GM19099 (cell line): ENCODE results near the gene NRXN3.

Source experiments
- POLR2A ChIP-seq: IDR thresholded peaks from 3 replicates; pipeline ENCODE4 v1.6.1; 2011; ENCODE audit warnings: low read depth; ENCODE audit not compliant: insufficient read length; ENCODE audit errors: extremely low read depth

The NRXN3 gene

DNA sequence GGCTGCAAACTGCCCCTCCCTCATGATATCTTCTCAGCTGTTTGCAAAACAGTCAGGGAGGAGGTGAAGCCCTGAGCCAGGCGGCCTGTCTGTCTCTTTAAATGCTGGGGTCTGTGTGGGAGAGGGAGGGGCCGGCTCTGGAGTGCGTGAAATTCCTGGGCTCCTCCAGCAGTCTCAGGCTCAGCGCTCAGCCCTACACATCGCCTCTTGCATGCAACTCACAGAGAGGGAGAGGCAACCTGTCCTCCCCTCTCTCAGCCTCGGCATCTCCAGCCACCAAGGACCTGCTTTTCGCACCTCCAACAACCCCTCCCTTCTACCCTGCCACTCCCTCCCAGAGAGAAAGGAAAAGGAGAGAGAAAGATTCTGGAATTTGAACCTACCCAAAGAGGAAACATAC lies at the start of gene NRXN3:
Gene NRXN3, plus strand, starts transcription at position 171 of the 400 bp plus-strand sequence. CDS start 72,721 bp downstream, outside the sequence.
- TF ChIP-seq POLR2A = no peak

DNA sequence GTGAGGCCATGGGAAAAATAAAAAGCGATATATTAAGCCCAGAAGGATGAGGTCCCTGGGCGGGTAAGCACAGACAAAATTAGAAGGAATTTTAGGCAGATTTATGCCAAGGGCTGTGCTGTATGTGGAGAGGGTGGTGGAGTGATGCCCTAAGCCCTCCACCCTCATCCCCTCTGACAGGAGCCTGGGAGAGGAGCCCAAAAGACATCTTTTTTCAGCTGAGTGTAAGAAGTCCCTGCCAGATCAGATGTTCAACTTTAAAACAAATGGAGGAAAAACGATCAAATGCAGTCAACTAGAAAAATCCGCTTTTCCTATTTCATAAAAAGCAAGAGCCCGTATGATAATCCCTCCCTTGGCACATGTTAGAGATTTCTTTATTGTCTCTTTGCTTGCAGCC lies 47.7 kb upstream of the NRXN3 start:
- TF ChIP-seq POLR2A = no peak

DNA sequence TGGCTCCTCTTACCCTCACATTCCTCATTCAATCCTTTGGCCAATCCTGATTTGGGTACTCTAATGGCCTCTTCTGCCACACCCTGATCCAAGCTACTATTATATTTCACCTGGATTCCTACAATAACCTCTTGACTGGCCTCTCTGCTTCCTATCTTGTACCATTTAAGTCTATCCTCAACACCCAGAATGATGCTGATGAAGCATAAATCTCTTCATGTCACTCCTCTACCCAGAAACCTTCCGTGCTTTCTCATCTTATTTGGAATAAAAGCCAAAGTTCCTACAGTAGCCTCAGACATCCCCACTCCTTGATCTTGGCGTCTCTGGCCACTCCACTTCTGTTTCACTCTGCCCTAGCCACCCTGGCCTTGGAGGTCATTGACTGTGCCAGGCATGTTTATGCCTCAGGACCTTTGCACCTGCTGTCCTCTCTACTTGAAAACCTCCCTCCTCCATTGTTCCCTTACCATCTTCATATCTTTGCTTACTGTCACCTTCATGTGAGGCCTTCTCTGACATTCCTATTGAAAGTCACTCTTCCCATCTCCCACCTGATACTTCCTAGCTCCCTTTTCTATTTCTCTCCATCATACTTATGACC lies 46.4 kb upstream of the NRXN3 start:
- TF ChIP-seq POLR2A = no peak

DNA sequence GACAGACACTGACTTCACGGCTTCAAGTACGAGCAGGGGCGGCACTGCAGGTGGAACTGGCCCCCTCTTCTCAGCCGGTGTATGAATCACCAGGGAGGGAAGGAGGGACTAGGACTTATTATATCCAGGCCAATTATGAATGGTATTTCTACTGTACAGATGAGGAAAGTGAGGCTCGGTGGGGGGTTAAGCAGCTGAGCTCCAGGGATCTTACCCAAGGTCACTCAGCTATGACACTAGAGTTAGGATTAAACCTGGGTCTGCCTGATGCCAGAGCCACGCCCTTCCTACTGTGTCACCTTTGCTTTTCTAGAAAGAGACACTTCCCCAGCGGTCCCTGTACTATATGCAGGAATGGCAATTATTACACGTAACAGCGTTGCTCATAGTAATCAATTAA lies 42.2 kb upstream of the NRXN3 start:
- TF ChIP-seq POLR2A = no peak

DNA sequence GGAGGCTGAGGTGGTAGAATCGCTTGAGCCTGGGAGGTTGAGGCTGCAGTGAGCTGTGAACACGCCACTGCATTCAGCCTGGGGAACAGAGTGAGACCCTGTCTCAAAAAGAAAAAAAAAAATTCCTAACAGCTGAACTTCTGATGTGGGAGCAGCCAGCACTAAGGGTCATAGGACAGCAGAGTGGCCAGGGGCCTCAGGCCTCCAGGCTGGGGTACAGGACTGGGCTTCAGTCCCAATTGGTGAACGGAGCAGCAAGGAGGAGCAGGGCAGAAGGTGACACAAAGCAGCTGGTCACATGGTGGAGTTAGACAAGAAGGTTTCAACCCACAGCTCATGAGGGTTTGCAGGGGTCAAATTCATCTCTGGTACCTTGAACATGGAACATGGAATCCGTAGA lies 40.8 kb upstream of the NRXN3 start:
- no peak for TF ChIP-seq POLR2A

DNA sequence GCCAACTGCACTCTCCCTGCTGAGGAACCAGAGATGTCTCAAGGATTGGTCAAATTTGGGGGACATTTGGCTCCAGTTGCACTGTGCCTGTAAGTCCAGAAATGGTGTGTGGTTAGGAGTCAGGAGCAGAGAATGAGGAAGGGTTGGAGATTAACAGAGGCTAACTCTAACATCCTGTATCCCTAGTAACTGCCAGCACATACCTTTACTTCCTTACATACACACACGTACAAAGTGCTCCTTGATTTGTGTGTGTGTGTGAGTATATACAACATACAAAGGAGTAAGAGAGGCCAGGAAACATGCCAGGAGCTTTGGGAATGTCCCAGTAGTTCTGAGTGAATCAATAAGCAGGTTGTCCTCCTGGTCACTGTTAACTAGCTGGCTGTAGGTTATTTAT lies 39.8 kb upstream of the NRXN3 start:
- no peak for TF ChIP-seq POLR2A

DNA sequence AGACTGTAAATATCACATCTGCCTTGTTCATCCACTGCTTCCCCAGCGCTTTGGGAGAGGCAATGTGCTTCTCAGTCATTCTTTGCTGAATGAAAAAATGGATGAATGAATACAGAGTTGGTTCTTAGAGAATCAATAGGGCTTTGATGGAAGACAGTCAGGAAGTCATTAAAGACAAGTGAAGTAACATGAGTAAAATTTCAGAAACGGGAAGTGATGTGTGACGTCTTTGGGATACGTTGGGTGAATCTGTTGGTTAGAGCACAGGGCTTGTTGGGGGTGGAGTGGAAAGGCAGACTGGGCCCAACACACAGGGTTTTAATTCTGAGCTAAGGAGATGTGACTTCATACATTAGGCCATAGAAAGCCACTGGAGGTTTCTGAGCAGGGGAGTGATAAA lies 39.0 kb upstream of the NRXN3 start:
- TF ChIP-seq POLR2A = no peak

DNA sequence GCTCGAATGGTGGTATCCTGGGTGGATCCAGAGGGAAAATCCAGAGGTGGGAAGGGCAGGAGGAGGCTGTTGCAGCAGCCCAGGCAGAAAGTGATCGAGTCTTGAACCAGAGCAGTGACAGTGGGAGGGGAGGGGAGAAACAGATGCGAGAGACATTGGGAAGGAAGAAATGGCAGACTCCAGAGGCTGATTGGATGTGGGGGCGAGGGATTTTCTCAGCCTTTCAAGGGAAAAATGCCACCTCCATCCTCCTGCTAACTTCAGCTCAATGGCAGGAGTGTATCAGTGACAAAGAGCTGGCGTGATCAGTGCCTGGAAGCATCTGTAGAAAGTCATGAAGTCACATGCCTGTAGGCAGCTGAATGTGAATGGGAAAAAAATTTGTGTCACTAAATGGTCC lies 38.6 kb upstream of the NRXN3 start:
- TF ChIP-seq POLR2A = no peak

DNA sequence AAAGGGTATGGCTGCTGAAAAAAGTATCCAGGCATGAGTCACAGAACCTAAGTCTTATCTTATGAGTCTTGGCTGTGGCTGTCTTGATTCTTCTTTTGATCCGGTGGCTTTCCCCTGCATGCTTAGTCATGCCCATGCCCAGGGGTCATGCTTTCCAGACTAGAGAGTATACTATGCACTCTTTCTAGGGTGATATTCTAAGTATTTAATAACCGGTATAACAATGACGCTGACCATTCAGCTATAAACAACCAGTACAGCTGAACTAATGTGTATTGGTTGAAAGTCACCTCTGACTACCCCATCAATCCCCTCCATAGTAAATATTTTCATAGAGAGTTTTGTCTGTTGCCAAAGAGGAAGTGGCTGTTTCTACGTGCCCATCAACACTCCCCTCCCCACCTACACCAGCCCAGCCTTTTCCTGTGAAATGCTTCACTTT lies 34.7 kb upstream of the NRXN3 start:
- TF ChIP-seq POLR2A = no peak

DNA sequence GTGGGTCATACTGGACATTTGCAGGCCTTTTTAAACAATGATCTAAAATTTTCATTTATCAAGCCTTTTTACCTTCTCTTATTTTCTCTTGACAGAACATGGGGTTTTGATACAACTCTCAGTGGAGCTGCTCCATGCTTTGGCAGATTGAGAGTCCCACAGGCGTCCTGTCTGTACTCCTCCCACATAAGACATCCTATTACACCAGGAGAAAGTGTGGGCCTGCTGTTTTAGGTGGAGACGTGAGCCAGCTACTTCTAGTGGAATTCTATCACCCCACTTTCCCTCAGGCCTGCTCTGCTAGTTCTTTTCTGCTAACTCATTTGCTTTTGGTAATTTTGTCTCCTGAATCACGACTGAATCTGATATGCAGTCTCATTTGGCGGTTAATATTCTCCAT lies 33.5 kb upstream of the NRXN3 start:
- TF ChIP-seq POLR2A = no peak

DNA sequence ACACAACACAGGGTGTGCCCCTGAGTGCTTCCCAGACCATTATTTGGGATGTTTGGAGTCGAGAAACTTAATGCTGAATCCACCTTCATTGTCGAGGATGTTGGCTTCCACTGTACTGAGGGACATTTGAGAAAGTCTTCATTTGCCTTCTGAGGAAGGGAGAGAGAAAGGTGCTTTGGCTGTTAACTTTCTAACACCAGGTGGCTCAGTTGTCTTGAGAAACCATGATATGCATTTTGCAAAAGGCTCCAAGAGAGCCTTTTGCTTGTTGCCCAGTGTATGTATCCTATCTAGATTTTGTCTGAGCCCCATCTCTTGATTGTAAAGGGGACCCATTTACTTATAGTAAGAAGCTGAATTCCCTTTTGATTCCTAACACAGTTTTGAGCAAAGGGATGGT lies 28.6 kb upstream of the NRXN3 start:
- TF ChIP-seq POLR2A = no peak

DNA sequence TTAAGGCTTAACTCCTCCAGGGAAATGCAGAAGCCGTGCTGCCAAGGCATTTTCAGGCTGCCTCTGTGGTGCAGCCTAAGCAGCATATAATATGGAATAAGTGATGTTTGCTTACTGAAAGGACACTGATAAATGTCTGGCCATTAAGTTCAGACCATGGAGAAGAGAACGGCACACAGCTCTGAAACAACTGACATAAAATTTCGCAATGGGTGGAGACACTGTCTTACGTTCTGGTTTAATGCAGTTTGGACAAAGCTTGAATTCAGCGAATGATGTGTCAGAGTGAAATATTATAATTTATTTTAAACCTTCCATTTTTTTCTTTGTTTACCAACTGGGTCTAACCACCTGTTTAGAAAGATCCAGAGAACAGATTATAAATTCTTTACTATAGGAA lies 27.2 kb upstream of the NRXN3 start:
- no peak for TF ChIP-seq POLR2A

DNA sequence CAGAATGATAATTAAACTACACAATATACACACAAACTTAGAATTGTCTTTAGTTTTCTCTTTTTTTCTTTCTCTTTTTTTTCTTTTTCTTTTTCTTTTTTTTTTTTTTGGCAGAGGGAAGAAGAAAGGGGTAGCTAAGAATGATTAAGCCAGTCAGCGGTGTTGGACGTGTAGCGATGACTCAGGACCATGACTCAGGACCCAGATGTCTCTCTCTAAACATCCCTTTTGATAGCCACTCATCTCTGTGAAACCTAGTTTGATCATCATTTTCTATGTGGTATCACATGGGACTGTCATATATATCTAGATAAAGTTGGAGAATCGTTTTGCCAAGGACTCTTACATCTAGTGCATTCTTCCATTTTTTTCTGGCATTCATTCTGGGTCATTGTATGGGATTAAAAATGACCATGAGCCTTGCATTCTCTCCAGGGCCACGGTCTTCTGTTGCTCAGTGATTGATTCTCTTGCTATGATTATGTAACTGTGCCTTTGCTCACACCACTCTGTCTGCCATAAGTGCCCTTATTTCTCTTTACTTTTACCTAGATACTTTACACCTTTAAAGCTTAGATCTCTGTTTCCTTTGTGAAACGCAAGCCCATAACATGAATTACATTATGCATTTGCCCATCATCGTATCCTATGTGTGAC lies 26.6 kb upstream of the NRXN3 start:
- no peak for TF ChIP-seq POLR2A

DNA sequence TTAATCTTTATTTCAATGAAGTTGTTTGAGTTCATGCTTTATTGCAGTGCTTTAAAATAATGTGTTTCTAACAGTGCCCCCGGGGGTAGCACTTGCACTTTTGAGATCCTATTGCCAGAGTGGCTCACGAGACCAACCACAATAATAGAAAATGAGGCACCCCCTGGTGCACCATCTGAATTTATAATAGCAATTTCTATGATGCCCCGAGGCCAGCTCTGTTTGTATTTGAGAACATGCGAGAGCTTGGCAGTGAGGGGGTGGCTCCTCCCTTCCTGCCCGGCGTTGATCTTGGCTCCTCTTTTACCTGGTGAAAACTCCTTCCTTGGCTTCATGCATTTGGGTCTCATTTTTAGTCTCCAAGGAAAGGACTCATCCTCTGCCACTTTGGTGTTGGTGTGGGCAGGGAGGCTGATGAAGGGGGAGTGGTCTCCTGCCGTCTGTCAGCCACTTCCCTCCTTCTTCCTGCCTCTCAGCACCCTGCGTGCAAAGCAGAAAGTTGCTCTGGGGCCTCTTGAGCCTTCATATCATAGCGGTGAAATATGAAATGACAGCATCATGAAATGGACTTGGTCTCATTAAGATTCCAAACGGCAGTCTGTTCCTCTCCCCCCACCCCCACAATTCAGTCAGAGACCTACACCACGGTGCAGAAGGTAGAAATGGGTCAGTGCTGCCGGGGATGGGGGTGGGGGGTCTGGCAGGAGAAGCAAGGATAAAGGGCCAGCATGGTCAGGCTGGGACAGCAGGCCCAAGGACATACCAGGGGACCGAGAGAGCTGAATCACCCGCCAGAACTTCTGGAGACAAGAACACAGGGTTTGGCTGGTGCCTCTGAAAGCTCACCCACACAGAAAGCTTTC lies 17.7 kb upstream of the NRXN3 start:
- no peak for TF ChIP-seq POLR2A

DNA sequence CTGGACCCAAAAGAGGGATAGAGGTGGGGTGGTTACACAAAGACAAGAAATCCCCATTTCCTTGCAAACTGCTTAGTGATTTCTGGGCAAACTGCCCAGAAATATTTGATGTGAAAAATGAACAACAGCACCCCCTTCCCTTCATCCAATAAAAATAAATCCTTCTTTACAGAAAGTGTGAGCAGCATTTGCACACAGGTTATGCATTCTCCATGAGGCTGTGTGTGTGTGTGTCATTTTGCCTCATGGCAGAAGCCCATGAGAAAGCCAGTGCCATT lies 17.2 kb upstream of the NRXN3 start:
- no peak for TF ChIP-seq POLR2A

DNA sequence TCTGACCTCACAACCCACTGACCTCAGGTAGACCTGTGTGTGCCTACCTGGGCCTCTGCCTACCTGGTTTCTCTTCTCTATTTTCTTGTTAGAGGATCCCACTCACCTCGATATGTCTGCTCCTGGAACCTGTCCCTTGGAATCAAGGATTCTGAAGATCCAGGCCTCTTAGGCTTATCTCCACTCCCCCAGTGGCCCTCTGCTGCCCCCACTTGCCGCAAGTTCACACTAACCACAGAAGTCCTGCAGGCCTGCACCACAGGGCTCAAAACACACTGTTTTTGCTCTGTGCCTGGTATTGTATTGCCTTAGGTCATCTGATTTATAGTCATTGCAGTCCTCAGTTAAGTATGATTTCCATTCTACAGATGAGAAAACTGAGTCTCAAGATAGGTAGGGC lies 15.3 kb upstream of the NRXN3 start:
- no peak for TF ChIP-seq POLR2A
